Measurements from ENCODE around the gene SMARCAD1.
"Not testable (repeated sequence)": the region's sequence is repeated elsewhere in the genome, so short reads cannot be mapped to it uniquely, and the experiment has no call there.

Gene SMARCAD1

DNA sequence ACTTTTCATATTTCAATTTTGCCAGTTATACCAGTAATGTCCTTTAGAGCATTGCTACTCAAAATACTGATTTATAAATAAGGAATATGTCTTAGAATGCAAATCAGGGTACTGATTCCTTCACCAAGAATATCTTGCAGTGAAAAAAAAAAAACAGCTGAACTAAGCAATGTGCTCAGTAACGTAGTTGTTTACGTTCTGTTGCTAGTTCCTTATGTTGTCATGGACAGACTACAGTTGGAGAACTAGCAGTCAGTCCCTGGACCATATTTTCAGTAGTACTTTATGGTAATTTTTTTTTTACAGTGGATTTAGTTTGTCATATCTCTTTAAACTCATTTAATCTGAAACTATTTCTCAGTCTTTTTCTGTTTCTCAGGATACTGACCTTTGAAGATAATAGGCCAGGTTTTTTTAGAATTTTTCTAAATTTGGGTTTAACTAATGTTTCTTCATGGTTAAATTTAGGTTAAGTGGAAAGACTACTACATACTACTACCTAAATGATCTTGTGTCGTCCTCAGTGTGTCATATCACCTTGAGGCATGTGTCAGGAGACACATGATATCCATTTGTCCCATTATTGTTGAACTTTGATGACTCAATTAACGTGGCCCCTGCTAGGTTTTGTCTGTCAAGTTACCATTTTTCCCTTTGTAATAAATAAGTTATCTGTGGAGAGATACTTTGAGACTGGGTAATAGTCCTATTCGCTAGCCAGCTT, 21.0 kb downstream of the SMARCAD1 start:
- no peak for DNase-seq

DNA sequence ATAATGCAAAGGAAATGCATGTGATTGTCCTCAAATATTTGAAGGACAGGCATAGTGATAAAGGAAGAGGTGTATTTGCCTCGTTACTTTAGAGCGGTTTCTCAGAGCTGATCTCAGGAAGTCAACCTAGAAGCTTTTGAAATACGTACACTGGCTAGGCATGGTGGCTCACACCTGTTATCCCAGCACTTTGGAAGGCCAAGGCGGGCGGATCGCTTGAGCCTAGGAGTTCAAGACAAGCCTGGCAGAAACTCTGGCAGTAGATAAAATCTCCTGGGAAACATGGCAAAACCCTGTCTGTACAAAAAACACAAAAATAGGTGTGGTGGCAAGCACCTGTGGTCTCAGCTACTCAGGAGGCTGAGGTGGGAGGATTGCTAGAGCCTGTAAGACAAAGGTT, 24.9 kb downstream of the SMARCAD1 start:
- no peak for DNase-seq

DNA sequence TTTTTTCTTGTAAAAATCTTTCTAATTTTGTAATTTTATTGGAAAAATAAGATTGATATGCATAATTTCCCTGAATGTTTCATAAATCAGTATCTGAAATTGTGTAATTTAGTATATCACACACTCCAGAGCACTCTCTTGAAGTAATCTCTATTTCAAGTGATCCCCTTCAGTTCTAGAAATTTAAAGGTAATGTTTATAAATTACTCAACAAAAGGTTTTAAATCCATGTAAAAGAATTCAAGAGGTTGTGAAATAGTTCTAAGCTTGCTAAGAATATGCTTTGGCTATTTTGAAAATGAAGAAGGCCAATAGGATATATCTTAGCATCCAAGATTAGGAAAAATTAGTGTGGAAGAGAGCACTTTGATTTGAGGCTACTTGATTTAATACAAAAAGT, 28.2 kb downstream of the SMARCAD1 start:
- no peak for DNase-seq

DNA sequence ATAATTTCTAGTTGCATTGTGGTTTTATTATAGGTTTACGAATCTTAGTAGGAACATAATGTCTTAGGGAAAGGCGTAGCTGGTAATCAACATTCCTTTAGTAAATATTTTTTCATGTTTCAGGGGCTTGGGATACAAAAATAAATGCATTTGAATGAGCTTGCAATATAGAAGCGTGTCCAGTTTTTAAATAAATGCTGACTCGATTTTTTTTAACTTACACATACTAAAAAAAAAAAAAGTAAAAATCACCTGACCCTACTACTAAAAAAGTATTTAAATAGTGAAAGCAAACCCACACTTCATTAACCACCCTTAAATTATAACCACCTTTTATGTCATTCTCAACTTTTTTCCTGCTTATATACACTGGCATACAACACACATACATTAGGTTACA, 29.6 kb downstream of the SMARCAD1 start:
- no peak for DNase-seq

DNA sequence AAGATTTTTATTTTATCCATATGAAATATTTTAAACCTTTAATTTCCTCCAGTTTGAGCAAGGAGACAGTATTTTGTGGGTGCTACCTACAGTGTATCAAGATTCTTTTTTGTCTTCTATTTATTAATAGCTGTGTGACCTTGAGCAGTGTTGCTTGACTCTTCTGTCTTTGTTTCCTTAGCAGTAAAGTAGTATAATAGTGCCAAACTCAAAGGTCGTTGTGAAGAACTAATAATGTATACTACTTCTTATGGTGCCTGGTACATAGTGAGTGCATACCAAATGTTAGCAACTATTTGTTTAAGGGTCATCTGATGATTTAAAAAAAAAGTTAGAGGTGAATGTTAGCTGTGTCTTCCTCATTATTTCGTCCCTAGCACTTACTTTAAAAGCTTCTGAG, 30.5 kb downstream of the SMARCAD1 start:
- no peak for DNase-seq

DNA sequence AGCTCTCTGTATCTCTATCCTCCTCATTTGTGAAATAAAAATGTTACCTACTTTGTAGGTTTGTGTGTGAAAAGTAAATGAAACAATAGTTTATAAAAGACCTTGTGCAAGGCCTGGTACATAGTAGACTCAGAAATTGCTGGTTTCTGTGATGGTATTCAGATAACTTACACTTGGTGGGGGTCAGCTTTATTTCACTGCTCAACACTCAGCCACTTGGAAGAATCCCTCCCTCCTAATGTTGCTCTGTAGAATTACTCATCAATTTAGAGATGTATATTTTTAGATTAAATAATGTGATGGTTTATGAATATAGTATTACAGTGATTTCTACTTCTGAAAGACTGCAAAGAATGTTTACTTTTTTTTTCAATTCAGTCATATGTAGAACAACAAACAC, 32.7 kb downstream of the SMARCAD1 start:
- no peak for DNase-seq

DNA sequence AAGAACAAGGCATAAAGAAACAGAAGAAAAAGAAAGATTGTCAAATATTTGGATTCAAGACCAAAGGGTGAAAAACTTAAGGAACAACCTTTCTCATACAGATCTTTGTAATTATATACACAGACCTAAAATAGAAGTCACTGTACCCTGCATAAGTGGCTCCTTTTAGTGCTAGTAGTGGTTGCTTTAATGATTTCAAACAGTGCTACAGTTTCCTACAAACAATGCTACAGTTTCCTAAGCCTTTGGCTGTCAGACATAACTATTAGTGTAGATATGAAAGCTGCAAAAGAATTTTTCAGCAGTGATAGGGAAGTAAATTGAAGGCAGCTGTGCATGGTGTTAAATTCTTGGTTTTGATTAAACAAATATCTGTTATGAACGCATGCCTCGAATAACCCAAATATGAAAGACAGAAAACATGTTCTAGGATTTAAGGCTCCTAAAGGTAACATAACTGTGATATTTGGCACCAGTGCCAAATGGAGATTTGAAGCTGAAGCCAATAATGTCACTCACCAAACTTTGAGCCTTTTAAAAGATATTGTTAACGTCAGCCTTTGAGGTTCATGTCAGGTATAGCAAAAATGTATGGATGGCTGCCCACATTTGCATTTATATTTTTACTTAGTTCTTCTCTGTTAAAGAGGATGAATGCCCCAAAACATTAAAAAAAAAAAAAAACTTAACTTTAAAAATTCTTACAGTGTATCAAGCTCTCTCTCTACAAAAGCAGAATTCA, 36.6 kb downstream of the SMARCAD1 start:
- DNase-seq, result no peak

DNA sequence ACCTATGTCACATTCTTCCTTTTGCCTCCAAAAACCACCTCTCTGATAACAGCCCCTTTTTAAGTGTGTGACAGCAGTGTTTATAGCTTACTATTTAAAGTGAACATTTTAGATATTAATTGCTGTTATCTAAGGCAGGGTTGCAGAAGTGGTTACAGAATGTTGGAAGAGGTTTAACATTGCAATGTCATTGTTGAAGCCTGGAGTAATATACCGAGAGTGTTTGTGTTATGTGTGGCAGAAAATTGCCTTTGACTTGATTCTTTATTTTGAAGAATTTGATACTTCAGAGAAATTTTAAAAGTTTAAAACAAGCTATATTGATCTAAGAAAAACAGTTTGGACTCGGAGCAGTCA, 37.1 kb downstream of the SMARCAD1 start:
- DNase-seq, result no peak

DNA sequence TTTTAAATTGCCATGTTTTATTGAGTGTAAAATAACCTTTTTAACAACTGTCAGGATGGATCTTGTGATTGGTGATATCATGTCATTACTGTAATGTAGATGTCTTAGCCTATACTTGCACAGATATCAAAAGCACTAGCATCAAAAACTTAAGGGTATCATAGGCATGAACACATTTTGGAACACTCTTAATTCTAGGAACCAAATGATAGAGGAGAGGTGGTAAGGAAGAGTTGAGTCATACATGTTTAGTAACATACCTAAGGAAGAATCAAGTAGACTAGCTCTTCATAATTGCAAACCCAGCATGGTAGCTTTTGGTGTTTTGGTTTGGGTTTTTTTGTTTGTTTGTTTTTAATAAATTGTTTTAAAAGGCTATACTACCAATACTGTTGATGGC, 43.4 kb downstream of the SMARCAD1 start:
- no peak for DNase-seq

DNA sequence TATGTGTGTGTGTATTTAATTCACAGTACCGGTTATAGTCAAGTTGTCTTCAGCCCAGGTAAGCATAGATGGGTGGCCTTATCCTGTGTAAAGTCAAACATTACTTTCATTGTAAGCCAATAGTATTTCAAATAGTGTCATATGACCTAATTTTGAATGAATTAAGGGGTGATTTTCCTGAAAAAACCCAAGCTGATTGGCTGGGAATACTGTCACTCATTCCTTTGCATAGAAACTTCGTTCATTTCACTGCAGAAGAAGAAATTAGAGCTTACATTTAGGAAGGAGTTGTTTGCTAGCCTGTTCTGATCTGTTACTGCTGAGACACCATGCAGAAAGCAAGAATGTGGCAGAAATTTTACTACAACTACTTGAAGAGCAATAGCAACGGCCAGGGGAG, 45.4 kb downstream of the SMARCAD1 start:
- no peak for DNase-seq

DNA sequence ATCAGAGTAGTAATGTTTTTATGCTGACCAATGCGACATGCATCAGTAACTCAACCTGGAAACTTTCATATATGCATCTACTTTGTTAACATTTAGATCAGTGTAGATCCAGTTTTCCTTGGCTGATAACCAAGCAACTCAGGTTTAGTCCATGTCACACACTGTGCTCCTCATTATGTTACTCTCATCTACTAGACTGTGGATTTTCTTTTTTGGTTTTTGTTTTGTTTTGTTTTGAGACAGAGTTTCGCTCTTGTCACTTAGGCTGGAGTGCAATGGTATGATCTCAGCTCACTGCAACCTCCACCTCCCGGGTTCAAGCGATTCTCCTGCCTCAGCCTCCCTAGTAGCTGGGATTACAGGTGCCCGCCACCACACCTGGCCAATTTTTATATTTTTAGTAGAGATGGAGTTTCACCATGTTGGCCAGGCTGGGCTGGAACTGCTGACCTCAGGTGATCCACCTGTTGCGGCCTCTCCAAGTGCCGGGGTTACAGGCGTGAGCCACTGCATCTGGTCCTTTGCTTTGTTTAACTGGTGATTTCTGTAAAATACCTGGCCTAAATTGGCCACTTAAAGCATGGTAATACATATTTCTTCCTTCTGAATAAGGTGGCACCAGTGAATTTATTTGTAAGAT, 48.6 kb downstream of the SMARCAD1 start:
- DNase-seq, result no peak

DNA sequence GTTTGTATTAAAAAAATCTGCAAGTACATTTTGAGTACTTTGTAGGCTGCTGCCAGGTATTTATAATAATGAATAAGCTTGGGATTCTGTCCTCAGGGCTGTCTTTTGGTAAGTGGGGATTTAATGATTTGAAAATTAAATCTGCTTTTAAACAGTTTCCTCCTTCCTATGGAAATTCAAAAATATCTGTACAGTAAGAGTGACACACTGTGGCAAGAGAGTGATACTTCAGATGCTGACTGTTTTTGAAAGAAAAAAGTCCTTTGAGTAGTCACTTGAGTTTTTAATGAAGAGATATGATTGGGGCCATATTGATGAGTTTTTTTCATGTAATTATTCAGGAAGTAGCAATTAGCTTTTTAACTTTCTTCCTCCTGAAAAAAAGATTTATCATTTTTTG, 49.2 kb downstream of the SMARCAD1 start:
- DNase-seq, result no peak

DNA sequence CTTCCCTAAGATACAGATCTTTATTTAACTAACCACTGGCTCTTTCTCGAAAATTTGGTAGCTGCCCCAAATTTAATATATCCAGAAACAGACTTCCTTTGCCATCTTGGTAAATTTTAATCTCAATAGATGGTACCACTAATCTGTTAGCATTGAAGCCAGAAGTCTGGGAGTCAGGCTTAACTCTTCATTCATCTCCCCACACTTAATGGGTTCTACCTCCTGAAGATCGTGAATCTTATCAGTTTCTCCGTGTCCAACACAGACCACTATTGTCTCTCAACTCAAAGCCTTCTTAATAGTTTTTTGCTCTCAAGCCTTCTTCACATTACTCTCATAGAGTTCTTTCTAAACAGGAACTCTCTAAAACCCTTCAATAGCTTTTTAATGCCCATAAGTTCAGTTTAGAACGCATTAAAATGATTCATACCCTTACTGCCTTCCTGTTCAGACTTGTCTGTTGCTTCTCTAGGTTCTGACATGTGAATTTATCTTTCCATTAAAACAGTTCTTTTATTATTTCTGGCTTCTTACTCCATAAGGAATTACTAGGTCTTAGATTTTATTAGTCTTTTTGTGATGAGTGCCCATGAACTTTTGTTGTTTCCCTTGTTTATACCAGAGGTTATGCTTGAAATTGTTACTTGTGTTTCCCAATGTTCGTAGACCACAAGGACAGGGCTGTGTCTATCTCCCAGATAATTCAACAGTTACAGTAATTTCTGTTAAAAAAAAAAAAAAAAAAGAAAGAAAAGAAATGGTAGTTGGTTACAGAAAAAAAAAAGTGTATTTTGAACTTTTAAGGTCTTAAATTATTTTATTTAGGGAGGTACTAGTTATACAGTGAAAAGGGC, 54.7 kb downstream of the SMARCAD1 start:
- DNase-seq, result no peak

DNA sequence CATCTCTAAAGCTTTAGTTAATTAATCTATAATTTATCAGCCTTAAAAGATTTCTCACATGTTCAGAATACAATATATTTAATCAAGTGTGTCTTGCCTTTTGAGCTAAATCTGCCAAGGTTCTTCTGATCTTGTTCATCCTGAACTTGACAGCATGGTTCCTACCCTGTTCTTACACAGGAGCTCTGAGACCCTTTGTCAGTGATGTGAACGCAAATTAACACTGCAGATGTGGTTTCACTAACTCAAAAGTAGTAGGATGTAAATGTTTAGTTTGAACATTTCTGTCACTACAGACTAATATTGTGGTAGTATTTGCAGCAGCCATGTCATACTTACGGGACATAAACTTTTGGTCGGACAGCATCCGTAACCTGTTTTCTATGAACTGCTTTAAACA, 59.4 kb downstream of the SMARCAD1 start:
- DNase-seq, result no peak

DNA sequence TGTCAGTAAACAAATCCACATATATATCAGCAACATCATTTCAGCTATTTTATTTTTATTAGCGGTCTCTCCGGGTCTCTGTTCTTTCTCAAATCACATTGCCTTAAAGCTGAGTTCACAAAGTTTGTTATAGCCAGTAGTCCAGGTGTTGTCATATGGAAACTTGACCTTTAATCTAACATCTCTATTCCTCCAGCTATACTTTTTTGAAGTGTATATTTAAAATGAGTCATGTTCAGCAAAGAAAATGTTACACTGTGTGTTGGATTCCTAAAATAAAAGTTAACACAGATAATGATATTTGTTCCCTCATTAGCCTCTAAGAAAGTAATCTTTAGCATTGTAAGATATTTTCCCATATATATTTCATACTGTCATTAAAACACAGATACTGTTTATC, 63.6 kb downstream of the SMARCAD1 start:
- DNase-seq, result no peak

DNA sequence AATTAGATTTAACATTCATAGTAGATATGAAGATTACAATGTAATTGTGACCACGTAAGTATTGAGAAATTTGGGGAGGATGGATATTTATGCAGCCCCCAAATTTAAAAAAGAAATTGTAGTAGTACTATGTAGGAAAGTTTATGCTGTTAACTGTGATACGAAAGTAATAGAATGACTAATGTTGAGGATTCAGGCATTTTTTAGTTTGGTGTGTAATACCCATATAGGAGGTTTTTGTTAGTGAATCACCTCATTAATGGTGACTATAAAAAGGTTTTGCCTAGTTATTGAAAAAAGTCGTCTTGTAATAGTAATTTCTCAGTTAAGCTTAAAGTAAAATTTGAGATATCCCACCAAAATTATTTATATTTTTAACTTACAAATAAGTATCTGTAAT, 67.2 kb downstream of the SMARCAD1 start:
- DNase-seq, result no peak

DNA sequence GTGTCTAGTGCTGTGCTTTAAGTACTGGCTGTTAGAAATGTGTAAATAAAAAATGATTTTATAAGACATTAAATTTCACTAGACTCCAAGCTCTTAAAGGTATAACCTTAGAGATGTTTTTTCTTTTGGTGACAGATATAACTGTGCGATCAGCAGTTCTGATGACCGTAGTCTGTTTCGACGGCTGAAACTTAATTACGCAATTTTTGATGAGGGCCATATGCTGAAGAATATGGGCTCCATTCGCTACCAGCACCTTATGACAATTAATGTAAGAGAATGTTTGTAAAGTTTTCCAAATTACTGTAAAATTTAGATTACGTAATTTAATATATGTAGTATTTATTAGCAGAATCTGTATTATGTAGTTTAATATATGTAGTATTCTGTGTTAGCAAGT, 68.5 kb downstream of the SMARCAD1 start:
- DNase-seq, result no peak

DNA sequence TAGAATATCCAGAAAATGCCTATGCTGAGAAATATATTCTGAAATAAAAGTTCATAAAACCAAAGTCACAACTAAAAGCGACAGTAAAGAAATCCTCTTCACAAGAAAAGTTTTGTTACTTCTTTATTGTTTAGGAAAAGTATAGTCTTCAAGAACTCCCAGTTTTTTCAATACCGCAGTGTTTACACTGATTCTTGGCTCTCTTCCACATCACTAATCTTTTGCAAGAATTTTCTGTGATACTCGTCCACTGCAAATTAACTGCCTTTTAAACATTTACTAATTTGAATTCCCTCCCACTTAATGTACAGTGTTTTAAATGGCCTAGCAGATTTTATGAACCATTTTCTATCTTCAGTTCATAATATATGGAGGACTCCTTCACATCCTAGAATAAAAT, 69.9 kb downstream of the SMARCAD1 start:
- DNase-seq, result no peak

DNA sequence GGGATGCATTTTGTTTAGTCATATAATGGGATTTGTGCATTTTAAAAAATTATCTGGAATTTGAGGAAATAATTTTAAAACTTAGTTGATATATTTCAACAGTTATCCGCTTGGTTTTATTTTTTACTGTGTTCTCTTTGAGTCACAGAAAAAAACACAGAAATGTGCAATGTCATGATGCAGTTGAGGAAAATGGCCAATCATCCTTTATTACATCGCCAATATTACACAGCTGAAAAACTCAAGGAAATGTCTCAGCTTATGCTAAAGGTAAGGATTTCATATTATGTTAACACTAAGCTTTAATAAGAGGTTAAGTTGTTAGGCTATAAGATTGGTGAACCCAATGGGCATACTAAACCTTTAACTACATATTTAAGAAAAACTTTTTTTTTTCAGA, 71.1 kb downstream of the SMARCAD1 start:
- no peak for DNase-seq

DNA sequence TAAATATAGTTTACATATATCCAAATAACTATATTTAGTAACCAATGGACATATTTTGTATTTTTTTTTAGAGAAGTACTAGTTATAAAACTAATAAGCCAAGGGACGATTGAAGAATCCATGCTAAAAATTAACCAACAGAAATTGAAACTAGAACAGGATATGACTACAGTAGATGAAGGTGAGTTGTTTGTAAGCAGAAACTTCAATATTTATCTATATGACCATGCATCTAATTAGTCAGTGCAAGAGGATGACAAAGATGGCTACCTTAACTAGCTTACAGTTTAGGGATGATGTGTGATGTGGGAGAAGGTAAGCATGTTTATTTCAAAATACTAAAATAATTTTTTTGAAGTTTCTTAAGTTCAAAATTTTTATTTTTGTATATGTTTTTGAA, 77.2 kb downstream of the SMARCAD1 start:
- no peak for DNase-seq

DNA sequence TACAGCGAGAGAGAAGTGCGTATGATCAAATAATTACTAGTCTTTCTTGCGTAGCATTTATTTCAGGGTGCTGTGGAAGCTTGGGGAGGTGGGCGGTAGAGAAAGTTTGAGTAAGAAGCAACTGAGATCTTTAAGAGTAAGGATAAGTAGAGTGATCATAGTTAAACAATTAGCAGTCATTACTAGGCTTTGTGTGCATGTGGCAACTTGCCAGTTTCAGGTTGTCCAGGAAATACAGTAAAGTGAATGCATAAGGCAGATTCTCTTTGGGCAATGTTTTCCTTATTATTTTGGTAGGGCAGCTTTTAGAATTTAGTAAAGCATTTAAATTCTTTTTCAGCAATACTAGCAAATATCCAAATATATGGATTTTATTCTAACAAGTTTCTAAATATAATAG, 78.0 kb downstream of the SMARCAD1 start:
- no peak for DNase-seq

DNA sequence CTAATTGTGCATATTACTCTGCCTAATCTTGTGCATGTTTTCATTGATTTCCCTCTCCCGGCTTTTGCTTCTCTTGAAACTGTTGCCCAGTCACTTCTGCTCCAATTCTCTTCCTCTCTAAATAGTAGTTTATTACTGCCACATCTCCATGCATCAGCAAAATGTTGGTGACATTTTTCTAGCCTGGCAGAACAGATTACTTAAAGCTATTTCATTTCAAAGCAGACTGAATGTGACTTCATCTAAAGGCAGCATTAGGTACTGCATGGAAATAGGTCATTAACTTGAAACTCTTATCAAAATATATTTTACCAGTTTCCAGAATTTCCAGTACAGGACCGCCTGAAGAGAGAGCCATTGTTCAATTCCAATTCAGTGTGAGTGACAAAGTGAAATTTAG, 82.6 kb downstream of the SMARCAD1 start:
- DNase-seq, result no peak

DNA sequence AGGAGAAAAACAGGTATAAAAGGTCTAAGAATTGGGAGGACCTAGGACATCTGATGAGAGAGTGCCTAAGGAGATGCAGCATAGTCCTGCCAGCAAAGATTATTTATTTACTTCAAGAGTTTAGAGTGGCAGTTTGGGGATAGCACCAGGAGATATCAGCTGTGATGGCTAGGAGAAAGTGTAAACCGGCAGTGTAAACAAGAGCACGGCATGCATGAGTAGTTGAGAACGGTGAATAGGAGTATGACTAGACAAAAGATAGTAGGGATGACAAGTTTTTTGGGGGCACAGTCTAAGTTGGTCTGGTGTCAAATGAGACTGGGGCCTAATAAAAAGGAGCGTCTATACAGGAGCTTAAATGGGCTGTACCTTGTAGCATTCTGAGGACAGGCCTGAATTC, 86.3 kb downstream of the SMARCAD1 start:
- DNase-seq, result not testable (repeated sequence)

All from activated CD4-positive, alpha-beta T cell treated with anti-CD3 and anti-CD28 coated beads, Interleukin-2, amount 50 U/mL, for 4 hours (primary cell).